Bronchial epithelial cell (primary cell): ENCODE measurements around the gene GNAT3. TPM values are rescaled to one million over a fixed set of nuclear protein-coding genes. Genes with fewer than 3 reads are reported as not detected.

Experiments used
- DNase-seq: peaks from one replicate; pipeline ENCODE4 v3.0.0-alpha.2; 2010; ENCODE audit warnings: low read depth
- FAIRE-seq: peaks from 2 replicates; lab custom pipeline; 2011; peaks lifted over from hg19 to GRCh38; lab: Jason Lieb, UNC
- H3K27me3 ChIP-seq: 2 replicates; pipeline ENCODE4 v1.5.1; 2011; ENCODE audit warnings: low read length; ENCODE audit not compliant: control insufficient read depth, insufficient read depth
- H3K36me3 ChIP-seq: 2 replicates; pipeline ENCODE4 v1.5.1; 2011; ENCODE audit warnings: low read length; ENCODE audit not compliant: control insufficient read depth, insufficient read depth
- H3K4me3 ChIP-seq: 2 replicates; pipeline ENCODE4 v1.5.1; 2011; ENCODE audit warnings: mild to moderate bottlenecking, low read depth, low read length, control low read depth
- total RNA-seq: library from RNA; depleted of rRNA; stranded (reverse); fragments of >200 nt; gene quantifications from 2 replicates; pipeline ENCODE4 v1.2.1, GENCODE V29; 2014
- TF ChIP-seq, protein P1 (sequence below): IDR thresholded peaks from 2 replicates; pipeline ENCODE4 v1.5.1; 2011; ENCODE audit warnings: mild to moderate bottlenecking, moderate library complexity, low read length, control low read depth, inconsistent platforms; ENCODE audit not compliant: insufficient read depth, severe bottlenecking

Gene GNAT3
- total RNA-seq, 1 donor from 2014 or later: not detected

DNA sequence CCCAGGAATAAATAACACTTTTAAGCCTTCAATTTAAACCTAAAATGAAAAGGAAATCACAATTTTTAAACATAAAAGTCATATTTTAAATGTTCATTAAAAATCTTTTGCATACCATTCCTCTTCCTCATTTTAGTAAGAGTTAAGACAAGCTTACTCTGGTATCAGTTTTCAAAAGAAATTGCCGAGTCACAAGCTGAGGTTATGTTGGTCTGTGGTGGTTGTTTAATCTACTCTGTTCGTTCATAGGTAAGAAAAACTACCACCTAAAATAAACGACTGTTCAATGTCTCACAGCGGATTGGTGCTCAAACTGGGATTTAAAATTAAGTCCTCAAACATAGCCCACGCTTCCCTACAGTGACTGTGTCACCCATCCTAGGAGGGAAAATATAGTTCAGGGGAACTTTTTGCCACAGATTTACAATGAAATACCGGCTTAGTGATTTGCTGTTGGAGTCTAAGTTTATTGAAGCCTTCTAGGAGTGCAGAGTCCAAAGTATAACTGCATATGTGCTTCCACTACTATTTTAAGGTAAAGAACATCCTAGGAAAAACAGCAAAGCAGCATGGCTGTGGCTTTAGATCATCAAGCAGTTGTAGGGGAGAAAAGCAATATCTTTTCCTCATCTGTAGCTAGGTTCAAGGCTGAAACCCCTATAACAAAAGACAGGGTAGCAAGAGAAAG lies 61.1 kb downstream of the GNAT3 start:
- FAIRE-seq: no peak

DNA sequence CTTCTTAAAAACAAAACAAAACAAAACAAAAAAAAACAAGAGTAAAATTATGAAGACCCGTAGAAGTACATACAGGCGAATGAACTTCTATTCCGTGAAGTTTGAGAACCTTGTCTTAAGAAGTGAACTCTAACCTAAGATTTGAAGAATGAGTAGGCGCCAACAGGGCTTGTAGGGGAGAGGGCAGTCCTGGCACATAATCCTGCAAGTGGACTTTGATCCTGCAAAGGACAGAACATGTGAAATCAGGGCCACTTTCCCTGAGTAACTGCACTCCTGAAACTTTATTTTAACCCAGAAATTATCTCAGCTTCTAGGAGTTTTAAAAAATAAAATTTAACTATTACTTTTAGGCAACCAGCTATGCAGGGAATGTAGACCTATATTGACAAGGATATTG lies 62.0 kb downstream of the GNAT3 start:
- TF ChIP-seq, protein P1, sequence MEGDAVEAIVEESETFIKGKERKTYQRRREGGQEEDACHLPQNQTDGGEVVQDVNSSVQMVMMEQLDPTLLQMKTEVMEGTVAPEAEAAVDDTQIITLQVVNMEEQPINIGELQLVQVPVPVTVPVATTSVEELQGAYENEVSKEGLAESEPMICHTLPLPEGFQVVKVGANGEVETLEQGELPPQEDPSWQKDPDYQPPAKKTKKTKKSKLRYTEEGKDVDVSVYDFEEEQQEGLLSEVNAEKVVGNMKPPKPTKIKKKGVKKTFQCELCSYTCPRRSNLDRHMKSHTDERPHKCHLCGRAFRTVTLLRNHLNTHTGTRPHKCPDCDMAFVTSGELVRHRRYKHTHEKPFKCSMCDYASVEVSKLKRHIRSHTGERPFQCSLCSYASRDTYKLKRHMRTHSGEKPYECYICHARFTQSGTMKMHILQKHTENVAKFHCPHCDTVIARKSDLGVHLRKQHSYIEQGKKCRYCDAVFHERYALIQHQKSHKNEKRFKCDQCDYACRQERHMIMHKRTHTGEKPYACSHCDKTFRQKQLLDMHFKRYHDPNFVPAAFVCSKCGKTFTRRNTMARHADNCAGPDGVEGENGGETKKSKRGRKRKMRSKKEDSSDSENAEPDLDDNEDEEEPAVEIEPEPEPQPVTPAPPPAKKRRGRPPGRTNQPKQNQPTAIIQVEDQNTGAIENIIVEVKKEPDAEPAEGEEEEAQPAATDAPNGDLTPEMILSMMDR: no peak
- Histone ChIP-seq H3K27me3 (no peaks in the 10 kb centered on the region), H3K36me3 (no peaks in the 10 kb centered on the region), H3K4me3 (no peak overlapping the region)
- DNase-seq (no peak), FAIRE-seq (no peak)

More for the DNA sequence above, 61.1 kb downstream of the GNAT3 start:
- Histone ChIP-seq H3K36me3 (no peaks in the 10 kb centered on the region), H3K4me3 (no peak overlapping the region), H3K27me3 (no peaks in the 10 kb centered on the region)
- TF ChIP-seq, protein P1: no peak
- peak; percentile 78 for DNase-seq

DNA sequence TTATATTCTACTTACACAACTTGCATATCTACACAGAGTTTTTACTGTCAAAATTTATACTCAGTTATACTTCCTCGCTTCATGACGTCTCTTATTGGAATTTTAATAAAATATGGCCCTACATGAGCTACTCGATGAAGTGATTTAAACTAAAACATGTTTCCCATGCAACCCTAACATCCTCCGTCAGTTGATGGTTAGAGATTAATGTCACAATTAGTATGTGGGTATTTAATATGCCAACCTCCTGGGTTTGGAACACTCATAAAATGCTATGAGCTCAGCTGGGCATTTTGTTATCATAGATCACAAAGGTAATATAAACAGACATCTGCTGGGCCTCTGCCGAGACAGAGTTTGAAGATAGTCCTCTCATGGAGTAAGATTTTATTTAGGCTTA lies 66.5 kb downstream of the GNAT3 start:
- H3K27me3 ChIP-seq: no peaks in the 10 kb centered on the region
- FAIRE-seq (no peak), DNase-seq (no peak)
- TF ChIP-seq, protein P1: no peak
- H3K36me3 ChIP-seq: no peaks in the 10 kb centered on the region
- H3K4me3 ChIP-seq: no peak overlapping the region

DNA sequence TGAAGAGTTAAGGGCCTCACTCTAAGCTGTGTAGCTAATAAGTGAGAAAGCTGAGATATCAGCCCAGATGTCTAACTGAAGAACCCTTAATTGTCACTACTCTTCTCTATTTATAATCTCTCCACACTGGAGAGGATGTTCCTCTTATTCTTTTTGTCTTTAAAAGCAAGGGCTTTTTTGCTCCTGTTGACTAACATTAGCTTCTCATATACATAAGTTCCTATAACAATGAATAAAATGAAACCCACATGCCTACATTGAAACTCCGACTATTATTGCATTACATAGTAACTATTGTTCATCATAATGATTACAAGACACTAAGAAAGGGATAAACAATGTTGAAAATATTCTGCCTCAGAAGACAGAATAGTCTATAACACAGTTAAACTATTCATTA lies 67.1 kb downstream of the GNAT3 start:
- FAIRE-seq: no peak
- Histone ChIP-seq H3K4me3 (no peak overlapping the region), H3K36me3 (no peaks in the 10 kb centered on the region), H3K27me3 (no peaks in the 10 kb centered on the region)
- DNase-seq: no peak
- TF ChIP-seq, protein P1: no peak

- Histone ChIP-seq H3K36me3 (no peaks in the 10 kb centered on the region), H3K27me3 (no peaks in the 10 kb centered on the region), H3K4me3 (no peak overlapping the region)
- DNase-seq (no peak), FAIRE-seq (no peak)
- TF ChIP-seq, protein P1: no peak
Measured at GRCh38 chr7:80443325-80443724, 68.5 kb downstream of the GNAT3 start.

DNA sequence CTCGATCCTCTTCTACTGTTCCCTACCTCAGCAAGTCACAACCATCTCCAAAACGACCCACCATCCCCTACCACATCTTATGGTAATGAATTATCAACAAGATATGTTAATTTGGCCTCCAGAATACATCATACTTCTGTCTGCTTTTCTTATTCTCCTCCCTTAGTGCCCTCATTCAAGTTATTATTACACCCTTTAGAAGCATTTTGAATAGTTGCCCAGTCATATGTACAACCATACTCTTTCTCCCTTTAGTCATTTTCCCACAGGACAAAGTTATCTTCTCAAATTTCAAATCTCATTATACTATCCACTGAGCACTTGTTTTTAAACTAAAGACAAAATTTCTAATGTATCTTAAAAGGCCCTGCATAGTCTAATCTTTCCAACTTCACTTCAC lies 71.0 kb downstream of the GNAT3 start:
- Histone ChIP-seq H3K4me3 (no peak overlapping the region), H3K27me3 (no peaks in the 10 kb centered on the region), H3K36me3 (no peaks in the 10 kb centered on the region)
- no peak for DNase-seq
- TF ChIP-seq, protein P1: no peak
- FAIRE-seq: no peak
